Gastroesophageal sphincter (tissue), 3 donors: Measurements from ENCODE around the gene NKX2-2.

Experiments used
- CTCF ChIP-seq, 4 experiments: fragments of 200-600 bp in 2 of 4; fragments of 450-650 bp in 2 of 4; sonication (generic) in 1 of 4; IDR thresholded peaks; one replicate each; pipeline ENCODE4 v1.5.1; 2017 to 2019; ENCODE audit warnings: antibody characterized with exemption in 4 of 4, mild to moderate bottlenecking in 2 of 4, moderate library complexity in 2 of 4
- POLR2AphosphoS5 ChIP-seq: sonication (generic); formaldehyde crosslinking; IDR thresholded peaks from one replicate; pipeline ENCODE4 v1.6.1; 2017; ENCODE audit warnings: antibody characterized with exemption

DNA sequence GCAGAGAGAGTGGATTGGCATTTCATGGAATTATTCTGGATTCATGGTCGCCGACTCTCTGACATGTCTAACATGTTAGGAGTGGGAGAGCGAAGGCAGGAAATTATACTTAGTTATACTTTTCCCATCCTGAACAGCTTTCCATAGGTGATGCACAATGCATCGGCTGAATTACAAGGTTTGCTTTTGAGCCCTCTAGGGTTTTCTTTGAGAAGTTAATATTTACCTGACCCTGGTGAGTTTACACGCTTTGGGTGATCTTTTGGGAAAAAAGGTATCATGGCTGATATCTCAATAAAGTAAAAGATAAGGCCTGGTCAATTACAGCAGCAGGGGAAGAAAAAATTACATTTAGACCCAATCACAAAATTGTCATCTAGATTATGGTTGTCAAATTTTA, 14.0 kb upstream of the NKX2-2 start:
- TF ChIP-seq CTCF (IDR thresholded peaks at IDR 0.05) (no peak), POLR2AphosphoS5 (no peak)
